SK-MEL-5 (cell line): ENCODE data around the gene DRC1. TPM values are rescaled to one million over a fixed set of nuclear protein-coding genes. Genes with fewer than 3 reads are reported as not detected.

Experiments used
- DNase-seq: peaks from one replicate; pipeline ENCODE4 v3.0.0-alpha.2; 2016; ENCODE audit warnings: low read depth, low spot score
- in situ Hi-C: cut with HindIII; loops from 2 replicates; pipeline ENCODE4 v1.10.0; 2016; ENCODE audit warnings: low sequenced_read_pairs, high pct_unique_total_duplicates, low pct_unique_long_range_greater_than_20kb
- total RNA-seq: library from RNA; depleted of rRNA; stranded (reverse); fragments of >200 nt; shearing (Covaris generic); gene quantifications from 2 replicates; pipeline ENCODE4 v1.2.3, GENCODE V29; 2014

The DRC1 gene
- total RNA-seq, 1 experiment from 2014 or later, result not detected

DNA sequence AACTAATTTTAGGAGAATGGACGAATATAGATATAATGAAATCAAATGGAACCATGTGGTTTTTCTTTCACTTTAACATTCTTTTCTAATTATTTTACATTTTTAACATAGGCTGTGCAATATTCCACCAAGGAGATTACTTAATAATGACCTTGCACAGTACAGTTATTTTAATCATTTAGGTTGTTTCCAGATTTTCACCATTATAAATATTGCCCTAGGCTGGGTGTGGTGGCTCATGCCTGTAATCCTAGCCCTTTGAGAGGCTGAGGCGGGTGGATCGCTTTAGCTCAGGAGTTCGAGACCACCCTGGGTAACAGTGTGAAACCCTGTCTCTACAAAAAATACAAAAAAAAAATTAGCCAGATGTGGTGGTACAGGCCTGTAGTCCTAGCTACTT lies 14.5 kb upstream of the DRC1 start:
- in situ Hi-C loops, result no loop called here

DNA sequence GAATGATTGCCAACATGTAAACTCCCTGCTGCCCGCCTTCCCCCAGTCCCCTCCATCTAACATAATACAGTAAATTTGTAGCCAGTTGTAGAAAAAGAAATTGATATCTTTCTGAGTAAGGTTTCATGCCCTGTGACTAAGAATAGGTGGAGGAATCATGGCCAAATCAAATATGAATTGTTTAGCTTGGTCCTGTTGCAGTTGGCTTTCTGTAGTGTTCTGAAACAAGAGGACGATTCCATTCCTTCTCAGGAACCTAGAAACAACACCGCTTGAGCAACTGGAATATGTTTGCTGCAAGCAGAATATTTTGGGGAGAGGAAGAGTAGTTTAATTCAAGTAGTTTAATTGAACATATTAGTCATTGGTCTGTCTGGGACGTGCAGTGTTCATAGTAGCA lies 7.0 kb upstream of the DRC1 start:
- in situ Hi-C loops, result no loop called here

More for the DNA sequence above, 14.5 kb upstream of the DRC1 start:
- DNase-seq, result no peak

DNA sequence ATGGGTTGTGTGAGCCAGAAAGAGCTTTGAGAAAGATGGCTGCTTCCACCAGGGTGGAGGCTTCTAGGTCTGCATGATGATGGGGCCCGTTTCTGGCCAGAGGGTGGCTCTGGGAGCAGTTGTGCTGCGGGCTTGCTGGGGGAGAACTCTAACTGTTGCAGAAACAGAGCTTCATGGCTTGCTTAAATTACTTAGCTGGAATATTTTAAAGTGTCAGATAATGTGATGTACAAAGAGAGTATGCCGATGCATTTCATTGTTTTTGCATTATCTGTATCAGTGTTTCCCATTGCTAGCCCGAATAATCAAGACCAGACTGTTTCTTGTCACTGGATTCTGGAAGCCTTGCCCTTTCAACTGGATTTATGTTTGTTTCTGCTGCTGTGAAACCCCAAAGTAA lies 6.3 kb upstream of the DRC1 start:
- in situ Hi-C loops, result no loop called here
- DNase-seq, result peak; percentile 28

More for the DNA sequence above, 7.0 kb upstream of the DRC1 start:
- DNase-seq, result no peak

DNA sequence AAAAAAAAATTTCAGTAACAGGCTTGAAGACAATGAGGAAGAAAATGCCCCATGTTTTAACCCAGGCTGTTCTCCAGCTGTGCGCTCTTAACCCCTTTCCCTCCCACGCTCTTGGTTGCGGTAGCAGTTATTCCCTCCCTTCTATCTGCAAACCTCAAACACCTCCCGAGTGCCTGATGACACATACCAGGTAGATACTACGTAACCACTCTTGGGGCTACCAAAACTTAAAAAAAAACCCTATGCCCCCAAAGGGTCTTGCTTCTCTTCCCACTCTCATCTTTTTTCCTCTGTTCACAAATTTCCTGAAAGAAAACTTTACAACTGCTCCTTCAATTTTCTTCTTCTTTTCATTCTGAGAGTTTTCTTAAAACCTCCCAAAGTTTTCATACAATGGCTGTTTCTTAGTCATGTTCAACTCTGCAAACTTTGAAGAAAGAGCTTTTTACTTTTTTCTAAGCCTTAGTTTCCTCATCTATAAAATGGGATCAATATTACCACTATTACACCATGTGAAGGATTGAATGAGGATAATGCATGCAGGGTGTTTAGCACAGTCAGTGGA lies 4.9 kb upstream of the DRC1 start:
- in situ Hi-C loops, result no loop called here
- no peak for DNase-seq

DNA sequence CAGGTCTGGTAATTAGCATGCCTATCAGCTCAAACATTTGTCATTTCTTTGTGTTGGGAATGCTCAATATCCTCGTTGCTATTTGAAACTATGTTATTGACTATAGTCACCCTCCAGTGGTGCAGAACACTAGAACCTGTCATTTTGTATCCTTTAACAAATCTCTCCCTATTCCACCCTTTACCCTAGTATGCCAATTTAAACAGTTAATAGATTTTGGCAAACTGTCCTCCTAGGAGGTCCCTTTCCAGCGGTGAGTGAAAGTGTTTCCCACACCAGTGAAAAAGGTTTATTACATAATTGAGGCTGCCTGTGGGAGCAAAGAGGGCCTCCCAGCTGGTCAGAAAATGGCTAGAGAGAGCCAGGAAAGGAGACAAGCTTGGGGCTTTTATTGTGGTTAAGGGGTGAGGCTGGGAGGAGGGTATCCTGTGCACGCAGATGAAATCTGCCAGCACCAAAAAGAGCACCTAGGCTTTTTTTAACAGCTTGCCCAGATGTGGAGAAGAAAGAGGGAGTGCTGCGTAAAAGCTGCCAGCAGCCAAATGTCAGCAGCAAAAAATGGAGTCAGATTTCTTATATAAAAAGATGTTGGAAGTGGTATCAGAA lies 1.8 kb upstream of the DRC1 start:
- in situ Hi-C loops, result no loop called here
- no peak for DNase-seq

DNA sequence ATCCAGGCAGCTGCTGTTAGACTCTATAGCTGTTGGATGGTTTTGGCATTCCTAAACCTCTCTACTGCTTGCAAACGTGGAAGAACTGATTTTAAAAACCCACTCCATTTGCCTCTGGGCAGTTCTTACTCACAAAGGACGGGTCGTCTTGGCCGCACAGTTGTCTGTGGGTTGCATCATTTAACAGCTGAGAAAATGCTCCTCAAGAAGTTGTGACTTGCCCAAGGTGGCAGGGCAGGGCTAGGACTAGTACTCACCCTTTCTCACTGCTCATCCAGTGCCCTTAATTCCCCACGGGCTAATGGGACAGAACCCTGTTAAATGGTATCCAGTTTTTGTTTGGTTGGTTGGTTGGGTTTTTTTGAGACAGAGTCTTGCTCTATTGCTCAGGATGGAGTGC lies 997 bp upstream of the DRC1 start:
- DNase-seq, result no peak
- in situ Hi-C loops, result no loop called here

DNA sequence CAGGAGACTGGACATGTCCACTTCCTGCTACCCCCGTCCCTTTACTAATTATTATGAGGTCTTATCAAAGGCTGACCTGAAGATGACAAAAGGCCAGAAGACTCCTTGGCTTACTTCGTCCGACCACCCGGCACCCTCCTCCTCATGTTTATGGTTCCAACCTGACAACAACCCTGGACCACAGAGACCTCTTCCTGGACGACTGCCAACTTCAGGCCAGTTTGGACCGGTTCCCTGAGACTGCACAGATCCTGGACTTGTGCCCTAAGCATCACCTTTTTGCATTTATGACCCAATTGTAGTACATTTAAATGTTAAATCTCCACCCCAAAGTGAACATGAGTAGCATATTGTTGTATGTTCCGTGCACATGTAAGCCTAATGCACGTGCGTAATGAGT lies 5.8 kb downstream of the DRC1 start:
- in situ Hi-C loops, result no loop called here

DNA sequence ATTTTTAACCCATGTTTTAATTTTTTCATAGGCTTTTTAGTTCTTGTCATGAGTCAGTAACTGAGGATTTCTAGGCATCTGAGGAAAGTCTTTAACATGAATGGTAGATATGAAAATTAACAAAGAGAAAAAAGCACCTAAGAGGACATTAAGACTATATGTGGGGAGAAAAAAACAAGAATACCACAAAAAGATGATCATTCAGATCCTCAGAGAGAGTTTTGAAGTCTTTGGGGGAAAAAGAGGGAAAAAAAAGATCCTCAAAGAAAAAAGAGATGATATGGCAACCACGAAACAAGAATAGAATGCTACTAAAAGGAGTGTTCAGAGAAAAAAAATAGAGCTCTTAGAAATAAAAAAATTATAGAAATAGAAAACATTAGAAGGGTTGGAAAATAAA lies 8.1 kb downstream of the DRC1 start:
- no peak for DNase-seq
- in situ Hi-C loops, result no loop called here

More for the DNA sequence above, 5.8 kb downstream of the DRC1 start:
- no peak for DNase-seq

DNA sequence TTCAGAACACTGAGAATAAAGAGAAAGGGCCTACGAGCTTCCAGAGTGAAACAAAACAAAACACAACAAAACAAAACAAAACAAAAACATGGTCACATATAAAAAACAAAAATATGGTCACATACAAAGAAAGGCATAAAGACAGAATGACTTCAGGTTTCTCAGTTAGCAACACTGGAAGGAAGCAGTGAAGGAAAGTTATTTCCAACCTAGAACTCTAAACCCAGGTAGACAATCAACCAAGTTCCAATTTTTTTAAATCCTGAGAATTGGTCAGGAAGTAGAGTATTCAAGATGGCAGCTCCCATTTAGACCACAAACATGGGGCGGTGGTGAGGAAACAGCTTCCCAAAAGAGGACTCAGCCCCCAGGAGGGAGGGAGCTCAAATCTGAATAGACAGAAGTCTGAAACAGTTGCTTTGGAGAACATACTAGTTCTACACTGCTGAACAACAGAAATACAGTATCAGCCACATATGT lies 9.1 kb downstream of the DRC1 start:
- no peak for DNase-seq
- in situ Hi-C loops, result no loop called here

DNA sequence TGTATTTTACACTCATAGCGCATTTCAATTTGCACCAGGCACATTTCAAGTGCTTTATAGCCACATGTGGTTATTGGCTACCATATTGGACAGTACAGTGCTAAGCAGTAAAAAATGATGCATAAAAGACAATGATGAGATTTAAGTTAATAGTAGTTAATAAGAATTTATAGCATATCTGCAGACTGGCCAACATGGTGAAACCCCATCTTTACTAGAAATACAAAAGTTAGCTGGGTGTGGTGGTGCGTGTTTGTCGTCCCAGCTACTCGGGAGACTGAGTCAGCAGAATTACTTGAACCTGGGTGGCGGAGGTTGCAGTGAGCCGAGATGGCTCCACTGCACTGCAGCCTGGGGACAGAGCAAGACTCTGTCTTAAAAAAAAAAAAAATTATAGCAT lies 9.7 kb downstream of the DRC1 start:
- in situ Hi-C loops, result no loop called here
- DNase-seq, result no peak

DNA sequence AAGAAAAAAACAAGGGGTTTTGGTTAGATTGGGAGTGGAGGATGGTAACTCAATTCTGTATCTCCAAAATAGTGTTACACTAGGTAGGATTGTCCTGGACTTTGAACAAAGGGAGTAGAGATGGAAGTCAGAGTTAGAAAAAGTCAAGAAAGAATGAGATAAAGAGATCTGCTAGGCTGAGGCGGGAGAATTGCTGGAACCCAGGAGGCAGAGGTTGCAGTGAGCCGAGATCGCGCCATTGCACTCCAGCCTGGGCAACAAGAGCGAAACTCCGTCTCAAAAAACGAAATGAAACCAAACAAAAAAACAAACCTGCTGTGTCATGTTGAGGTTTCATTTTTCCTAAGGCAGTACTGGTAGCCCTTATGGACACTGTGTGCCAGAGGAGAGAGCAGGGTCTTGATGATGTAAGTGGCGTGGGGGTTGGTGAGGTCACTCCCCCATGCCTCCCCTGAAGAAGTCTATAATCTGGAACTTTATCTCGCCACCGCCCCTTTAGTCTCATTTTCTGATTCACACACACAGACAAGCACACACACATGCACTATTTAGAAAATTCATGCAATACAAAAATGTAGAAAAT lies 10.5 kb downstream of the DRC1 start:
- in situ Hi-C loops, result no loop called here

DNA sequence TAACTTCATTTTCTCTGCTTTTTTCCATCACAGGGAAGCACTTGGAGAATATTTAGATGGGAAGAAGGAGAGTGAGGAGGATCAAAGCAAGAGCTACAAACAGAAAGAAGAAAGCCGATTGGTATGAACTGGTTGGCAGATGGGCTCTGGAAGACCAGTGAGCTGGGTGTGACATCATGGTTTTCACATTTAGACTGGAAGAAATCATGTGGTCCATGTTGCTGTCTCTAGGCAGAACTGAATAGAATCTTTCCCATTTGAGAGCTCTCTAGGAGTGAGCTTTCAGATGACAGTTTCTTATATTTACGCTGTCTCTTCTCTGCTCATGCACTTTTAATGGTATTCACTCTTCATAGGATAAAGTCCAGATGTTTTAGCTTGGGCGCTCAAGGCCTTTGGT lies 12.6 kb downstream of the DRC1 start:
- peak; percentile 81 for DNase-seq
- in situ Hi-C loops, result no loop called here

More for the DNA sequence above, 10.5 kb downstream of the DRC1 start:
- peak; percentile 44 for DNase-seq

DNA sequence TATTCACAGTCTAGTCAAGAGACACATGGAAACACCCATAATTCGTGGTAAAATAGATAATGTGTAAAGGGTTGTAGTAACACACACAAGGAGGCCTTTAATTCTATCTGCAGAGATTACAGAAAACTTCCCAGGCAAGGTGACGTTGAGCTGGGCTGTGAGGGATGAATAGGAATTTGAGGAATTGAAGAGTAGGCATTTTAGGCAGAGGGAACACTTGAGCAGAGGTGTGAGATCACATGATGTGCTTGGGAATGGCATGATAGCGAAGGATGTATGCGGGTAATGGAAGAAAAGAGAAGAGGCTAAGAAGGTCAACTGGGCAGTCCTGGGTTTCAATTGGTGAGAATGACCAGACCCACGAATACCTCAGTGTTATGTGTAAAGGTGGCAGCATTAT lies 20.2 kb downstream of the DRC1 start:
- no peak for DNase-seq
- in situ Hi-C loops, result no loop called here

DNA sequence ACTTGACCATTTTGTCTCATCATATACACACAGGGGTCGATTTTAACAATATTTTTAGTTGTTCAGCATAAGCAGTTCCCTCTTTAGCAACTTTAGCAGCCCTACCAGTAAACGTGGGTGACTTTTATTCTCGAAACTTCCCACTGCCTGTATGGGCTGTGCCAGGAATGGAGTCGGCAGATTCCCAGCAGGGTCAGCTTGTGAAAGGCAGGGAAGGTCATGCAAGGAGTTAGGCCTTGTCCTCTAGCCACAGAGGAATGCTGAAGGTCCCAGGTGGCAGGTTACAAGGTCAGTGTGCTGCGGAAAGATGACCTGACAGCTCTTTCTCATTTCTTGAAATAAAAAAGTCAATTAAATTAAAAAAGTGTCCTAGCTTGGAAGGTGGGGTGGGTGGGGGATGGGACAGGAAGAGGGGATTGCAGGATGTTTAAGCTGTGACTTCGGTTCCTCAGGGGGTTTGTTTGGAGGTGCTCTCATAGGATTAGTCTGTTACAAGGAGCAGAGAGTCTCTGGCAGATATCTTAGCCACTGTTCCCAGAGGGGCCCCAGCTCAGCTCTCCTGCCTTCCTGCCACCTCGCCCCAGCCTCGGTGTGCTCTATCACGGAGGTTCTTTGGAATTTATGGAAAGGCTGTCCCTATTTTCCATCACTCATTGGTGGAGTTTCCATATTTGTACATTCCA lies 21.4 kb downstream of the DRC1 start:
- in situ Hi-C loops, result no loop called here
- no peak for DNase-seq

DNA sequence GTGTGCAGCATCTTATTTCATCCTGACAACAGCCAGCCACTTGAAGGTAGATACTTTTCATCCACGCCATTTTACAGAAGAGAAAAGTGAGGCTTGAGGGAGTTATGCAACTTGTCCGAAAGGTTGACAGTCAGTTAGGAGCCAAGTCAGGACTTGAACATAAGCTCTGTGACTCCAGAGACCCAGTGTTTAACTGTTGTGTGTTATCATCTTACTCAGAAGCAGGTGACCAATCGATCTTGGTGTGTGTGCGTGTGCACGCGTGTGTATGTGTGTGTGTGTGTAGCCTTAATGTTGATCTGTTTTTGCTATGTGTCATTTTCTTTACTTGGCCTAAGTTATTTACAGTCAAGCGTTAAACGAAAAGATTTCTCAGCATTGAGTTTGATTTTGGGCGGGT lies 22.0 kb downstream of the DRC1 start:
- in situ Hi-C loops, result no loop called here
- DNase-seq, result no peak

DNA sequence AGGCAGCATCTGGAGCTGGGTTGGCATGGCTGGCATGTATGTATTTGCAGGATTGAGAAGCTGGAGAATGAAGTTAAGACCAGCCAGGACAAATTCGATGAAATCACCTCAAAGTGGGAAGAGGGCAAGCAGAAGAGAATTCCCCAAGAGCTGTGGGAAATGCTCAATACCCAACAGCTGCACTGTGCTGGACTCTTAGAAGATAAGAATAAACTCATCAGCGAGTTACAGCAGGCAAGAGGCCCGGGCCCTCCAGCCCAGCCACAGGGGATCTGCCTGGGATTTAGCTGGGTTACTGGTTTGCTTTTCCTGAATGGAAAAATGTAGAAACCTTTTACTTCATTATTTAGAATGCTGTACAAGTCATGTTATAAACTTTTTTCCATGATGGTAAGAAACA lies 22.5 kb downstream of the DRC1 start:
- DNase-seq, result no peak
- in situ Hi-C loops, result no loop called here

DNA sequence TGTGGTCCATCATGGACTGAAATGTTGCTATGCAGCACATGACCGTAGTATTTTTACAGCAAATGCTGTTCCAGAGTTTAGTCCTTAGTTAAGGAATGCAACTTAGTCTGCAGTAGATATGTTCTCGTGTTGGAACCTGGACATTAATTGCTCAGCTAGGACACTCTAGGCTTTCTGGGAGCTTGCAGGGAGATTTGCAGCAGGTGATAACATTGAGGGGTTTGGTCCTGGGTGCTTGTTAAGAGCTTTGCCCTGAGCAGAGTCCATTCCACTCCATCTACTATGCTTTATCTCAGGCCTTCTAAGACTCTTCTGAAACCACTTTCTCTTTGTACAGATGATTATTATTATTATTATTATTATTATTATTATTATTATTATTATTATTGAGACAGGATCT lies 27.1 kb downstream of the DRC1 start:
- in situ Hi-C loops, result no loop called here
- DNase-seq, result no peak

DNA sequence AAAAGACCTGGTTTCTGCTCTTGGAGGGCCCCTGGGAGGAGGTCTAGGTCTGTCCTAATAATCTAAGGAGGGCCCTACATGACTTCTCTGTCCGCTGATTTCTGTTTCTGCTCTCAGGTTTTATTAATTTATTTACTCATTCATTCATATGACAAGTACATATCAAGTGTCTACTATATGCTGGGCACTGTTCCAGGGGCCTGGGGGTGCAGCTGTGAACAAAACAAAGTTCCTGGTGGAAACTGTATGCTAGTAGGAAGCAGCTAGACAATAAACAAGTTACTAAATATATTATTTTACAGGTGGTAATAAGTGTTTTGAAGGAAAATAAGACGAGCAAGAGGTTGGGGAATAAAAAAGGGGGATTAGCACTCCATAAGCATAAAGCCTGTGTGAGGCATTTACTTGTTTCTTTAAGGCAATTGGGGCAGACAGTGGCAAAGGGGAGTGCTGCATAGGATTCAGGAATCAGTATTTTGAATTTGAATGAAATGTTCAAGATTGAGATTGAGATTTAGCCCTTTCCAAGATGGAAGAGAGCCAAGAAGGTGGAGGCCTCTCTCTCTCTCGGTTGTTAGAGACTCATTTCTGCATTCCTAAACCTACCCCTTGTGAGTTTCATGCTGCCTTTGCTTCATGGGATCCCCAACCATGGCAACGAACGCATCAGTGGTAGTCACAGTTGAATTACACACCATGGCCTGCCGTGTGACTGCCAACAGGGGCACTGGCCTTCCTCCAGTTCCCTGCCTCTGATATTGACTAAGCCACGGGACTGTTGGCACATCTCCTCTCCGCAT lies 28.3 kb downstream of the DRC1 start:
- in situ Hi-C loops, result no loop called here
- peak; percentile 25 for DNase-seq
